ENCODE measurements around the gene BANK1.

BANK1 gene

GRCh38 chr4:102037566-102037965 is 247.0 kb downstream of the BANK1 start:
- no peak for DNase-seq

DNA sequence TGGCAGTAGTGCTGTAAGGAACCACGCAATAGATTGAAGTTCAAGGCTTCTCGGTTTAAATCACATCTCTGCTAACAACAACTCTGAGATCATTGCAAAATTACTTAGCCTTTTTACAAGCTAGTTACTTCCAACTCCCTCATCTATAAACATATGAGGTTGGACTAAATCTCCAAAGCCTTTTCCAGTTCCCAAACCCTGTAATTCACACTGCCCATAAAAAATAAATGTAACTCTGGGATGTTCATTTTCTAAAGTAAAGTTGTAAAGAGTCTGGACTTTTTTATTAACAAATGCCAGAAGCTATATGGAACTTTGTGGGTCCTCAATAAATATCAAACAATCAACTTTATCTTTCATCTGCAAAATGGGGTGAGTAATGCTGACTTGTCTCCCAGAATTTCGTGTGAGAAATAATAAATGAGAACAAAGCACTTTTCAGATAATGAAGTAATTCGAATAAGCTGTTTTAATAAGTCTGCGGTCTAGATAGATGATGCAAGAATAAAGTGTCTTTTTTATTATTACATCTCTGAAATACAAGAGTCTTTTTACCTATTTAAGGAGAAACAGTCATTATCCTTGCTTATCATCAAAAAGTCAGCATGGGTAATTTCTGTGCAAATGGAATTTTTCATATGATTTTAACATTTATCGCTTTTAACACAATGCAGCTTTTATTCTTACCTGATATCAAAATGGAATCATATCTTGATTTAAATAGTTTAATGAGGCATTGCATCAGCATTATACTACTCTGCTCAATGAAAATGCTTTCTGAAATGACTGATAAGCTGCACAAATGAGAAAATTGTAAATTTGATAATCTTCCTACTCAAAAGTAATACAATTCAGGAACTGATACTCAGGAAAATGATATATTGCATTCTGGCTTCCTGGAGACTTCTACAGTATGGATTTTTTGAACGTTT is 252.6 kb downstream of the BANK1 start:
- DNase-seq: no peak

GRCh38 chr4:102047616-102048015 is 257.1 kb downstream of the BANK1 start:
- DNase-seq: no peak

DNA sequence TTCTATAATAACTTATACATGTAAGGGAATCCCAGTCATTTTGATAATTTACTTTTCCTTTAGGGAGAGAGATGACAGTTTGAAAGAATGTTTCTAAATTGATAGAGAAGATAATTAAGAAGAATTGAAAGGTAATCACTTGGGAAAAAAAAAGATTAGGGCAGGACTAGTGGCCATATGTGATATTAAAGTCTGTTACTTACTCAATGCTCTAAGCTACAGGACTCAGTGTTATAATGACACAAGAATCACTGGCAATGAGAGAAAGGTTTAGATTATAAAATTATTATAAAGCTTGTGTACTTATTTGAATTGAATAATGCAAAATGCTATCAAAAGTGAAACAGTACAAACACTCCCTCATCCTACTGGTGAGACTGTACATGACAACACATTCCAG is 265.3 kb downstream of the BANK1 start:
- DNase-seq: no peak

GRCh38 chr4:102057122-102057521 is 266.6 kb downstream of the BANK1 start:
- no peak for DNase-seq

DNA sequence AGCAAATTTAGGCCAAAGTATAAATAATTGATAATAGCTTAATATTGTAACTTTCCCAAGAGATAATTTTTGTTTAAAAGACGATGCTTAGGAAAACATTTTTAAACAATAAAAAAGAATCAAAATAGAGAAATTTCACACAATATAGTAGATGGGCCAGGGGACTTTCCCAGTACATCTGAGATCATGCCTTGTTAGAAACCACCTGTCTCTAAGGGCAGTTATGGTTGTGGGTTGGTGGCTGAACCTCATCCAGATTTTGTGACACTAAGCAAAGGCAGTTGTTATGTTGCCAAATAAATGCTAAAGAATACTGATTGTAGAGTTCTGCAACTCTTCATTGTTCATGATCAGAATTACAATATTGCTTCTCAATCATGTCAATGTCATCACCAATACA is 270.6 kb downstream of the BANK1 start:
- DNase-seq: no peak

DNA sequence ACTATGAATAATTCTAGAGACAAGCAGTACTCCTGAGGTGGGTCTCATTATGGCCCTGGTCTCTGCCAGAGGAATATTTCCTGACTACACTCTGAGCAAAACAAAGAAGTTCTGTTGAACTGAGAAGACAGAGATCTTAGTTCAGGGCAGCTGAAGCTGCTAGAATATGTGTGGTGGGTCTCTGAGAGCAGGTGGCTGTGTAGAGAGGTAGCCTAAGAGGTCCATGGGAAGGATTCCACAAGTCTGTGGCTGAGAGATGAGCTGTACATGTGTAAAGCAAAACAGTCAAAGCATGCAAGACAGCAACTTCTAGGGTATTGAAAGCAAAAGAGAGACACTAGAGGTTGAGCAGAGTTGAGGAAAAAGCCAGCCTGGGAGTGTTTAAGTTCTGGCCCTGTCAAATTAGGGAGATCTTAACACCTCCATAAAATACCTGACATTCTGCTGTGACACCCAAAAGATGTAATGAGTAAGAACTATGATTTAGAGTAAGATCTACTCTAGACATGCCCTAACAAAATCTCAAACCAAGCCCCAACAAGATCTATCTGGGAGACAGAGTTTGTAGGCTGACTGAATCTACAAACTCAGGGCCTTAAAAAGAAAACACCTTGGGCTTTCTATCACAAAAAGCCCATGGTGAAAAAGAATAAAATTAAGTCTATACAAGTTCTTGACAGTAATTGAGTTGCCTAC is 274.4 kb downstream of the BANK1 start:
- DNase-seq: no peak

DNA sequence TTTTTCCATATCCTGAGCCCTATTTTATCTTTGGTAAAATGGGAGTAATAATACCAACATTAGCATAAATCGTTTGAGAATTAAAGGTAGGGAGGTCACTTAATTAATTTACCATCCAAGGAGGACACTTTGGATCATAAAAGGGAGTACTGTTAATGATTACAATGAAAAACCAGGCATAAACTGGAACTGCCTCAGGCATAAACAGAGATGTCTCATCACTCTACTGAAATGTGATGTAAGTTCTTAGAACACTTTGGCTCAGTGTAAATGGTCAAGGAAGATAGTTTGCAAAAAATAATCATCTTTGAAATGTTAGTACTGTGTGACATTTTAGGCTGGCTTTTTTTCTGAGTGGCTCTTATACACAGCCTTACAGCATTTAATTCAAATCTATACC is 286.1 kb downstream of the BANK1 start:
- DNase-seq: no peak

DNA sequence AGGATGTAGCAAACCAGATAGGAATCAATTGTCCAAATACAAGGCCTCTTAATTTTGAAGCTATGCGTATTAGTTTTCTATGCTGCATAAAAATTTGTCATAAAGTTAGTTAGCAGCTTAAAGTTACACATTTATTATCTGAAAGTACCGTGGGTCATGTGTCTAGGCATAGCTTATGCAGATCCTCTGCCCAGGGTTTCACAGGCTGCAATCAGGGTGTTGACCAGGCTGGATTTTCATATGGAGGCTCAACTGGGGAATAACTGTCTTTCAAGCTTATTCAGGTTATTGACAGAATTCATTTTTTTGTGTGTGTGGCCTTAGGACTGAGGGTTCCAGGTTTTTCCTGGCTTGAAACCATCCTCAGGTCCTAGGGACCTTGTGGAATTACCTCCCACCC is 289.7 kb downstream of the BANK1 start:
- DNase-seq: no peak

DNA sequence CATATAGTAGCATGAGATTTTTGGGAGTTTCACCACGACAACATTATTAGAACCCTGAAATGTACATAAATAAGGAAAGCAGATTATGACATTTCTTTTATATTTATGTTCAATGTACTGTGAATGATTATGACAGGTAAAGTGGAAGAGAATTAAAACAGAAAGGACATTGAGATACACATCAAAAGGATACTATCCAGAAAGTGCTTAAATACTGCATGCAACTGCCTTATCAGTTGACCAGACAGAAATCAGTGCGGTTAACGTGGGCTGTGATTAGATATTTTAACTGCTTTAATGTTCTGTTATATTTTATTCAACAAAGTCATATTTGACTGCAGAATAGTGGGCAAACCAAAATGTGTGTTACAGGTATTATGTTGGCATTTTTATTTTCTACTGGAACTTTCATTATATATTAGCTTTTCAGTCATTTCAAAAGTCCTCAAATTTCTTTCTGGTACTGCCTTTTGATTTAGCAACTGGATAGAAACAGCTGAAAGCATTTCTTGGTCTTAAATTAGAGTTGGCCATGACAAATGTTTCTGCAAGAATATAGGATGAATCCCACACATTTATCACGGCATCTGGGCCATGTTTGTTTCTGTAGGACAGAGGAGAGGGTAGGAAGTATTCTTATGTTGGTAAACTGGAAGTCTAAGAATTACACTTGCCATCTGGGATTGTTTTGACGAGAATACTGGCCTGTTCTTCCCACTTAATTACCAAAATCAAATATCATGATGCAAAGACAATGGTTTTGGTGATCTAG is 299.5 kb downstream of the BANK1 start:
- no peak for DNase-seq

GRCh38 chr4:102091656-102092055 is 301.1 kb downstream of the BANK1 start:
- no peak for DNase-seq

DNA sequence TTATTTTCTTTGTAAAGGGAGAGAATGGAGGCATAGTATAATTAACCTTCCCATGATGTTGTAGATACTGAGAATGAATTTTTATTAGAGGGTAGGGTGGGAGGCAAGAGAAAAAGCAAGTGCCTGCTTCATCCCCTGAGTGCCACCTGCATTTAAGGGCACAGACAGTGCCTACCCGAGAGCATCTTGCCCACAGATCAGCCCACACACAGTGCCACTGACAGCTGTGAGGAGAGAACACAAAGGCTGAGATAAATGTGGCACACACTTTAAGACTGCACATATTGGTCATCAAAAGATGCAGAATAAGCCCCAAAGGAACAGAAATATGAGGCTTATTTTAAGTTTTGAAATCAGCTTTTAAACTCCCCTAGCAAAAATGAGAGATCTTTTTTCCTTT is 304.0 kb downstream of the BANK1 start:
- no peak for DNase-seq

DNA sequence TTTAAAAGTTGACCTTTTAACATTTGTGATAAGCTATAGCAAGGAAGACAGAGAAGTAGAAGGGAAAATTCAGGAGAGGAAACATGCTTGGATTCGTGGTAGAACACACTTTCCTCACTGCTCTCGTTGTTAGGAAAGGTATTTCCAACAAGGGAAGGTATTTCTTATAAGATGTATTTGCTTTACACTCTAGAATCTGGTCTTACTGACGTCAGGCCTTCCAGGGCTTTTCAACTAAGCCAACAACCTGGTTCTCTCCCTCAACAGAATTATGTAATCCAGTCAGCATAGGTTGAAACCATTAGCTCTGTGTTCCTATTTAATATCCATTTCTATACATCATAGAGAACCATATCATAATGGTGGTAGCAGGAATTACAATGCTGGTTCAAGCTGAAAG is 312.8 kb downstream of the BANK1 start:
- no peak for DNase-seq

DNA sequence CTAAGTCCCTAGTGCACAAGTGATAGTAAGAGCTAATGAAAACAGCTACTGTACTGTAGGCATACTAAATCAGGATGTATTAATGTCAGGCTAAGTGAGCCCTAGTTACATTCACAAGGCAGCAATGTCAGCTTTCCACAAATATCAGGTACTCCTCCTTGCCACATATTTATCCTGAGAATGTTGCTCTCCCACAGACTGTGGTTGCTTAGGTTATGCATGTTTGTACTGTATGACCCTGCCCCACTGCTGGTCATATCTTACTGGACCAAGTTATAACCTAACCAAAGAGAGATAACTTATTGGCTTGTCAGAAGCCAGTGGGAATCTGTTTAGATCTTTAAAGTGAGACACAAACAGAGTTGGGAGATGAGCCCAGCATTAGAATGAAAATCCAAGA is 313.7 kb downstream of the BANK1 start:
- DNase-seq: no peak

DNA sequence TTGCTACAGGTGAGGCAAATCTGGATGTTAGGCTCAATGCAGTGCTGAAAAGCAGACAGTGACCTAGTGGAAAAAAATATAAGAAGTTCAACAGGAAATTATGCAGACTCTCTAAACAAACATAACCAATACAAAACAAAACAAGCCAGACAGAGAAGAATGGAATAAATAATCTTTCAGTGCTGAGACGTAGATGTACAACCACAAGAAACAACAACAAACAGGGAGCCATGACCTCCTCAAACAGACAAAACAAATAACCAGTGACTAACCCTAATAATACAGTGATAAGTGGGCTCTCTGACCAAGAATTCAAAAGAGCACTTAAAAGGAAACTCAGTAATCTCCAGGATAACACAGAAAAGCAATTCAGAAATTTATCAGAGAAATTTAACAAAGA is 315.5 kb downstream of the BANK1 start:
- no peak for DNase-seq

- DNase-seq: no peak
Measured at GRCh38 chr4:102114118-102114630, 323.6 kb downstream of the BANK1 start.

DNA sequence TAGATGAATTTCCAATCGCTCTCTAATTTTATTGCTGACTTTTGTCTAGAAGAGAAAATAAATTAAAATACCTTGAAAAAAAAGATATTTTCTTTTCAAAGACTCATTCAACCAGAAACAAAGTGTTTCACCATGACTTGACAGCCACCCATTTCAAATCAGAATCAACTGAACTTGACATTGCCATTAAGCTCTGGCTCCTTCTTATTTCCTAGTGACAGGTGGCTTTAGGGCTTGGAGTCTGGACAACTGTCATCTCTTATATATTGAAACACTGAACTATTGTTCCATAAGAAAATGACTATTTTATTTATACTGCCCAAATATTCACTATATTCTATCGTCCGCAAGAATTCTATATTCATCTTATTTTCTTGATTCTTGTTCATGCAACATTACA is 325.6 kb downstream of the BANK1 start:
- DNase-seq: no peak

DNA sequence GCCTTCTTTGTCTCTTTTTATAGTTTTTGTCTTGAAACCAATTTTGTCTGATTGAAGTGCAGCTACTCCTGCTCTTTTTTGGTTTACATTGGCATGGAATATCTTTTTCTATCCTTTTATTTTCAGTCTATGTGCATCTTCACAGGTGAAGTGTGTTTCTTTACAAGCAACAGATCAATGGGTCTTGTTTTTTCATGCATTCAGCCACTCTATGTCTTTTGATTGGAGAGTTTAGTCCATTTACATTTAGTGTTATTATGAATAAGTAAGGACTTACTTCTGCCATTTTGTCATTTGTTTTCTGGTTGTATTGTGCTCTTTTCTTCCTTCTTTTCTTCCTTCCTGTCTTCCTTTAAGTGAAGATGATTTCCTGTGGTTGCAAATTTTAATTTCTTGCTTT is 330.3 kb downstream of the BANK1 start:
- no peak for DNase-seq
